ENCODE results near the gene ZNF385A. TPM values are rescaled to one million over a fixed set of nuclear protein-coding genes. Genes with fewer than 3 reads are reported as not detected.

The ZNF385A gene
- total and polyA plus RNA-seq, 9 of the 15 experiments (the other 6 are each of a cell fraction or from before 2014, with no cell fraction given), result 1.0 to 111 (median 7.7) TPM

GRCh38 chr12:54370171-54370730 lies 14.3 kb downstream of the ZNF385A start (continued):
- 0 out of 2 replicates have a peak, but pooled peaks have one; percentile 8 for TF ChIP-seq RAD51 (IDR thresholded peaks at IDR 0.05; ENCODE audit: borderline replicate concordance, low read depth)
- TF ChIP-seq POLR2G (IDR thresholded peaks at IDR 0.05; ENCODE audit: low read depth, low read length), result peak; percentile 43
- no peak for TF ChIP-seq HIVEP1 (CRISPR knock-in tag; IDR thresholded peaks at IDR 0.05)
- TF ChIP-seq MNT (conservative IDR thresholded peaks at IDR 0.05), result peak; percentile 42 to 61; a peak in 2 of 4 replicates
- no peak; the same call in 1 of the 2 replicates for TF ChIP-seq SOX6 (IDR thresholded peaks at IDR 0.05)
- peak; percentile 61 for TF ChIP-seq CXXC5 (CRISPR knock-in tag; IDR thresholded peaks at IDR 0.05)
- no peak for TF ChIP-seq FOXA1 (IDR thresholded peaks at IDR 0.05; ENCODE audit: borderline replicate concordance)
- no peak for TF ChIP-seq E2F4 (CRISPR knock-in tag; IDR thresholded peaks at IDR 0.05; ENCODE audit: low read depth)
- TF ChIP-seq SUPT5H (IDR thresholded peaks at IDR 0.05), result no peak; the same call in 1 of the 2 replicates
- no peak for TF ChIP-seq NR4A1 (CRISPR knock-in tag; IDR thresholded peaks at IDR 0.05)
- no peak for TF ChIP-seq NR4A1 (tag; IDR thresholded peaks at IDR 0.05)
- peak; percentile 26 to 46; a peak in 1 of 4 replicates for TF ChIP-seq MLLT1 (IDR thresholded peaks at IDR 0.05)
- peak; percentile 61 for TF ChIP-seq CCNT2 (IDR thresholded peaks at IDR 0.05; ENCODE audit: borderline replicate concordance, extremely low read depth, insufficient read length, low read depth, low read length)
- no peak for TF ChIP-seq ZNF124 (CRISPR knock-in tag; IDR thresholded peaks at IDR 0.05)
- TF ChIP-seq HOMEZ (CRISPR knock-in tag; IDR thresholded peaks at IDR 0.05), result no peak
- TF ChIP-seq RCOR1 (IDR thresholded peaks at IDR 0.05; ENCODE audit: borderline replicate concordance in 1 of 2, low read depth in 2 of 2, low read length in 2 of 2), result no peak
- no peak; the same call in 1 of the 2 replicates for TF ChIP-seq SIN3B (IDR thresholded peaks at IDR 0.05; ENCODE audit: low read depth)
- no peak for TF ChIP-seq EGR1 (conservative IDR thresholded peaks at IDR 0.05)
- TF ChIP-seq TRIM24 (IDR thresholded peaks at IDR 0.05), result no peak
- no peak for TF ChIP-seq FOXJ2 (tag; IDR thresholded peaks at IDR 0.05)
- TF ChIP-seq RAD21 (CRISPR knock-in tag; conservative IDR thresholded peaks at IDR 0.05 in 1 of 2, IDR thresholded peaks at IDR 0.05 in 1 of 2), result peak; percentile 59 to 83
- TF ChIP-seq ZFP30 (CRISPR knock-in tag; IDR thresholded peaks at IDR 0.05; ENCODE audit: borderline replicate concordance), result no peak
- TF ChIP-seq NBN (IDR thresholded peaks at IDR 0.05; ENCODE audit: low read depth), result no peak
- TF ChIP-seq ZNF23 (CRISPR knock-in tag; IDR thresholded peaks at IDR 0.05), result no peak
- TF ChIP-seq ZBED1 (IDR thresholded peaks at IDR 0.05), result no peak
- no peak for TF ChIP-seq ZKSCAN3 (CRISPR knock-in tag; IDR thresholded peaks at IDR 0.05)
